ENCODE data around the gene ACADSB.

GRCh38 chr10:122995936-122996335, 12.9 kb upstream of the ACADSB start:
- TF ChIP-seq CTCF (IDR thresholded peaks at IDR 0.05) (no peak), EP300 (IDR thresholded peaks at IDR 0.05) (no peak)

Data from ovary (tissue), 3 donors.